Neuronal stem cell (in vitro differentiated cells): Measurements from ENCODE around the gene PPP1R11.

Source experiments
- DNase-seq: peaks from one replicate; pipeline ENCODE4 v3.0.0-alpha.2; 2013; ENCODE audit warnings: low spot score
- H2AFZ ChIP-seq: one replicate; pipeline ENCODE4 v1.6.1; 2013; ENCODE audit warnings: mild to moderate bottlenecking, low read length, inconsistent platforms
- H2AK5ac ChIP-seq: 2 replicates; pipeline ENCODE4 v1.6.1; 2013; ENCODE audit warnings: low read depth, mild to moderate bottlenecking, inconsistent platforms, low read length, moderate library complexity, mixed read lengths
- H2BK120ac ChIP-seq: 2 replicates; pipeline ENCODE4 v1.6.1; 2013; ENCODE audit warnings: low read depth, mild to moderate bottlenecking, inconsistent platforms, low read length, moderate library complexity, mixed read lengths
- H2BK12ac ChIP-seq: one replicate; pipeline ENCODE4 v1.6.1; 2013; ENCODE audit warnings: low read length, inconsistent platforms
- H2BK15ac ChIP-seq: 2 replicates; pipeline ENCODE4 v1.6.1; 2013; ENCODE audit warnings: mild to moderate bottlenecking, low read length, inconsistent platforms, mixed read lengths
- H2BK5ac ChIP-seq: one replicate; pipeline ENCODE4 v1.6.1; 2013; ENCODE audit warnings: inconsistent platforms, mild to moderate bottlenecking, low read length, moderate library complexity
- H3K14ac ChIP-seq: one replicate; pipeline ENCODE4 v1.6.1; 2013; ENCODE audit warnings: low read length, inconsistent platforms
- H3K18ac ChIP-seq: 2 replicates; pipeline ENCODE4 v1.6.1; 2013; ENCODE audit warnings: low read length, inconsistent platforms
- H3K23ac ChIP-seq: 2 replicates; pipeline ENCODE4 v1.6.1; 2013; ENCODE audit warnings: low read depth, mild to moderate bottlenecking, mixed read lengths, low read length, inconsistent platforms; ENCODE audit not compliant: poor library complexity
- H3K27ac ChIP-seq: replicated peaks from 3 replicates; pipeline ENCODE4 v1.5.1; 2013; ENCODE audit warnings: low read length, inconsistent platforms
- H3K27me3 ChIP-seq, 3 experiments: 2 replicates each; pipeline ENCODE4 v1.6.1; 2013; ENCODE audit warnings: low read length in 3 of 3, mild to moderate bottlenecking in 2 of 3, inconsistent platforms in 1 of 3, low read depth in 1 of 3, mixed read lengths in 1 of 3, moderate library complexity in 1 of 3; ENCODE audit not compliant: control insufficient read depth in 3 of 3, insufficient read depth in 3 of 3
- H3K36me3 ChIP-seq, 2 donors: replicated peaks in 1 of 2; 2 replicates each; pipeline ENCODE4 v1.6.1; 2013; ENCODE audit warnings: low read length in 2 of 2; ENCODE audit not compliant: control insufficient read depth in 2 of 2, insufficient read depth in 2 of 2
- H3K4ac ChIP-seq: 2 replicates; pipeline ENCODE4 v1.6.1; 2013; ENCODE audit warnings: inconsistent platforms, mild to moderate bottlenecking, low read length, moderate library complexity
- H3K4me1 ChIP-seq, 2 donors: 1 replicate in 1 of 2; 2 replicates in 1 of 2; pipeline ENCODE4 v1.6.1; 2013; ENCODE audit warnings: low read length in 2 of 2, low read depth in 1 of 2; ENCODE audit not compliant: control insufficient read depth in 2 of 2, insufficient read depth in 1 of 2
- H3K4me2 ChIP-seq: one replicate; pipeline ENCODE4 v1.6.1; 2013; ENCODE audit warnings: mild to moderate bottlenecking, low read length, inconsistent platforms; ENCODE audit not compliant: insufficient read depth, poor library complexity, severe bottlenecking
- H3K4me3 ChIP-seq, 2 donors: 2 replicates each; pipeline ENCODE4 v1.5.1; 2013; ENCODE audit warnings: low read length in 2 of 2, mild to moderate bottlenecking in 2 of 2, inconsistent platforms in 1 of 2, moderate library complexity in 1 of 2
- H3K79me1 ChIP-seq: one replicate; pipeline ENCODE4 v1.6.1; 2013; ENCODE audit warnings: low read depth, mild to moderate bottlenecking, inconsistent platforms, low read length, moderate library complexity
- H3K9ac ChIP-seq: one replicate; pipeline ENCODE4 v1.6.1; 2013; ENCODE audit warnings: mild to moderate bottlenecking, low read depth, low read length, inconsistent platforms; ENCODE audit not compliant: poor library complexity
- H3K9me3 ChIP-seq, 2 donors: replicated peaks in 1 of 2; 2 replicates each; pipeline versions ENCODE3 to v1.6.1; 2013; ENCODE audit warnings: low read length in 2 of 2, mild to moderate bottlenecking in 2 of 2, inconsistent platforms in 1 of 2, low read depth in 1 of 2, mixed read lengths in 1 of 2, moderate library complexity in 1 of 2; ENCODE audit not compliant: control insufficient read depth in 2 of 2, insufficient read depth in 1 of 2
- H4K8ac ChIP-seq: one replicate; pipeline ENCODE4 v1.6.1; 2013; ENCODE audit warnings: low read depth, mild to moderate bottlenecking, inconsistent platforms, low read length, moderate library complexity
- H4K91ac ChIP-seq: one replicate; pipeline ENCODE4 v1.6.1; 2013; ENCODE audit warnings: low read length, low read depth, mild to moderate bottlenecking, inconsistent platforms; ENCODE audit not compliant: poor library complexity
- WGBS, 2 donors: extraction: QIAGEN DNeasy Blood & Tissue Kit; methylation state at CpG; one replicate each; pipeline ENCODE4 v1.1.7; 2013; ENCODE audit warnings: missing lambda C conversion rate in 2 of 2, mixed read lengths in 1 of 2; ENCODE audit not compliant: insufficient read length in 2 of 2, insufficient replicate concordance in 1 of 2; ENCODE audit errors: extremely low coverage in 2 of 2; 5-methylcytosine and 5-hydroxymethylcytosine counted together

Gene PPP1R11

DNA sequence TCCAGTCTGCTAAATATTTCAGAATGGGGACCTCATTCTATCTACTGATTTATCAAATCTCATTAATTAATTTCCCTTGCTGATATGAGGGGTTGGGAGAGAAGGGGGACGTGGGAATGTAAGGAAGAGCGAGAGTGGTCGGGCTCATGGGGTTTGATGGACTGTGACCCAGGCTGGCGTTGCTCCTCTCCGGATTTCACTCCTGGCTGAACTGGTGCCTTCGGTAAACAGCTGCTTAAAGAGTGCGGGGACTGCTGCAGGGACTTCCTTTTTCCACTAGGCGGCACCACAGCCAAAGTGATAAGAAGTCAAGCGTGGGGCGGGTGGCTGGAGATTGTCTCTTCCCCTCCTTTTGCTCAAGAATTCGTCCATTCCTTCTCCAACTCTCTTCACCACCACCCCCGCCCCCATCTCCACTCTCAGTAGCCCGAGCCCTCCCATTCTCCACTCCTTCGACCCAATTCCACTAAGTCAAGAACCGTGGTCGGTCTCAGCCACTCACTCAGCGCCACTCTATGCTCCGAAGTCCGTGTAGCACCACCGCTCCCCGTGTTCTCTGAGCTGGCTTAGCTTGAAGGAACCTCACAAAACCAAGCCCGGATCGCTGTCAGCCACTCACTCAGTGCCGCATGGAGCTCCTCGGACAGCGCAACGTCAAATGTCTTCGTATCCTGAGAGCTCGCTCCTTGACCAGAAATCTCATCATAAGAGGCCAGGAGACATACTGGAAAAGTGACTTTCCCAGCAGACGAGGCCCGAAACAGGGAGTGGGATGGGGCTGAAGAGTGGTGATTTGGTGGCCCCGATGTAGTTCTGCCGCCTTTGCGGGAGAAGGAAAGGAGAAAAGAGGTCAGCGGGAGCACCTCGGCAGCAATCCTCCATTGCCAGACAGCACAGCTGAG lies 36.2 kb downstream of the PPP1R11 start:
- Histone ChIP-seq H4K8ac (no peak overlapping the region), H3K27me3 (peaks cover 17 to 75% (median 53%) of the 10 kb centered on the region in 3 experiments), H3K23ac (peak overlapping the region; percentile 13), H2AK5ac (no peak overlapping the region), H2BK15ac (no peak overlapping the region), H2BK5ac (no peak overlapping the region), H2BK120ac (no peak overlapping the region), H3K9me3 (peaks cover 0 to 3% of the 10 kb centered on the region in 2 donors), H3K18ac (peak overlapping the region; percentile 1), H3K4me3 (peak overlapping the region; percentile 26 to 61), H2BK12ac (no peak overlapping the region), H3K9ac (no peak overlapping the region), H3K4me2 (peak overlapping the region; percentile 45), H3K14ac (no peak overlapping the region), H2AFZ (peak overlapping the region; percentile 82), H4K91ac (no peak overlapping the region), H3K36me3 (no peaks in the 10 kb centered on the region), H3K27ac (no peak overlapping the region), H3K79me1 (no peaks in the 10 kb centered on the region), H3K4ac (no peak overlapping the region), H3K4me1 (peaks cover 4 to 6% of the 10 kb centered on the region in 2 donors)
- no CpG with 5 or more reads among the region's 36 CpGs for WGBS, 2 donors
- peak; percentile 87 for DNase-seq

DNA sequence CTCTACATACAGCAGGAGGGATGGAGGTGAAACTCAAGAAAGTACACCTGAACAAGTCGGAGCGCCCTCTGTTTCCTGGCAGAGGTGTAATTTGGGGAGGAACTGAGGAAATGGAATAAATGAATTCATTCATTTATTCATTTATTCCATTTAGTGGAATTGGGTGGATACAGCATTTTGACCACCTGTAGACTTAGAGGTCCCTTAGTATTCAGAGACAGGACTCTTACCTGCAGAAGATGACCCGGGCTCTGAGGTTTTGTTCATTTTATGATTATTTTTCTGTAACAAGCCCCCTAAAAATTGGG lies 36.8 kb downstream of the PPP1R11 start:
- no peak overlapping the region for H3K9ac ChIP-seq
- H4K8ac ChIP-seq = no peak overlapping the region
- no peak overlapping the region for H3K4ac ChIP-seq
- no peak overlapping the region for H3K27ac ChIP-seq
- no peak overlapping the region for H3K14ac ChIP-seq
- no CpG with 5 or more reads among the region's 3 CpGs for WGBS, 2 donors
- no peak for DNase-seq
- H3K18ac ChIP-seq = no peak overlapping the region
- H2AK5ac ChIP-seq = no peak overlapping the region
- H3K4me2 ChIP-seq = peak overlapping the region; percentile 45
- H2BK120ac ChIP-seq = no peak overlapping the region
- peak overlapping the region; percentile 82 for H2AFZ ChIP-seq
- H2BK5ac ChIP-seq = no peak overlapping the region
- no peak overlapping the region for H2BK12ac ChIP-seq
- H3K27me3 ChIP-seq = peaks cover 17 to 73% (median 47%) of the 10 kb centered on the region in 3 experiments
- no peak overlapping the region for H3K4me3 ChIP-seq
- no peak overlapping the region for H4K91ac ChIP-seq
- H3K4me1 ChIP-seq = peaks cover 4 to 6% of the 10 kb centered on the region in 2 donors
- H3K79me1 ChIP-seq = no peaks in the 10 kb centered on the region
- H3K23ac ChIP-seq = no peak overlapping the region
- H3K9me3 ChIP-seq = peaks cover 0 to 3% of the 10 kb centered on the region in 2 donors
- no peaks in the 10 kb centered on the region for H3K36me3 ChIP-seq
- H2BK15ac ChIP-seq = no peak overlapping the region

DNA sequence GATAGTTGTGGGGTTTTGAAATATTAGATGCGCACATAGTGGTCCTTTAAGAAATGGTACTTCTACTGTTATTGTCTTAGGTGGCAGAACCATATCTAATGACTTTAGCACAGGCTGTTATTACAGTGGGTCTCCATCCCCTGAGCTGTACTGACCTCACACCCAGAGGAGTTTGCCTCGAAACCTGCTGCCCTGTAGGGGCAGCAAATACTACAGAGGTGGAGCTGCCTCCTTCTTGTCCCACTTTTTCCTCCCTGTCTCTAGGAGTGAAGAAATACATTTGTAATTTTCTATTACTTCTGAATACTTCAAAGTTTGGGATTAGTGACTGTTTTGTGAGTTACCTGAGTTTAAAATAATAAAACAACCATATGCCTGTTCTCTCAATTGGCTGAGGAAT lies 37.7 kb downstream of the PPP1R11 start:
- no peak for DNase-seq
- H3K27me3 ChIP-seq = peaks cover 14 to 70% (median 42%) of the 10 kb centered on the region in 3 experiments
- H3K4me2 ChIP-seq = no peak overlapping the region
- no peaks in the 10 kb centered on the region for H3K9me3 ChIP-seq
- no CpG with 5 or more reads among the region's 2 CpGs for WGBS, 2 donors
- no peak overlapping the region for H2AFZ ChIP-seq
- H3K27ac ChIP-seq = no peak overlapping the region
- H4K91ac ChIP-seq = no peak overlapping the region
- H3K9ac ChIP-seq = no peak overlapping the region
- H3K14ac ChIP-seq = no peak overlapping the region
- no peak overlapping the region for H2BK15ac ChIP-seq
- H3K79me1 ChIP-seq = no peaks in the 10 kb centered on the region
- H3K4me3 ChIP-seq = no peak overlapping the region
- H3K18ac ChIP-seq = no peak overlapping the region
- no peak overlapping the region for H3K4ac ChIP-seq
- H3K23ac ChIP-seq = no peak overlapping the region
- H2BK5ac ChIP-seq = no peak overlapping the region
- H4K8ac ChIP-seq = no peak overlapping the region
- peaks cover 4 to 6% of the 10 kb centered on the region in 2 donors for H3K4me1 ChIP-seq
- no peak overlapping the region for H2AK5ac ChIP-seq
- H2BK120ac ChIP-seq = no peak overlapping the region
- H2BK12ac ChIP-seq = no peak overlapping the region
- H3K36me3 ChIP-seq = no peaks in the 10 kb centered on the region

DNA sequence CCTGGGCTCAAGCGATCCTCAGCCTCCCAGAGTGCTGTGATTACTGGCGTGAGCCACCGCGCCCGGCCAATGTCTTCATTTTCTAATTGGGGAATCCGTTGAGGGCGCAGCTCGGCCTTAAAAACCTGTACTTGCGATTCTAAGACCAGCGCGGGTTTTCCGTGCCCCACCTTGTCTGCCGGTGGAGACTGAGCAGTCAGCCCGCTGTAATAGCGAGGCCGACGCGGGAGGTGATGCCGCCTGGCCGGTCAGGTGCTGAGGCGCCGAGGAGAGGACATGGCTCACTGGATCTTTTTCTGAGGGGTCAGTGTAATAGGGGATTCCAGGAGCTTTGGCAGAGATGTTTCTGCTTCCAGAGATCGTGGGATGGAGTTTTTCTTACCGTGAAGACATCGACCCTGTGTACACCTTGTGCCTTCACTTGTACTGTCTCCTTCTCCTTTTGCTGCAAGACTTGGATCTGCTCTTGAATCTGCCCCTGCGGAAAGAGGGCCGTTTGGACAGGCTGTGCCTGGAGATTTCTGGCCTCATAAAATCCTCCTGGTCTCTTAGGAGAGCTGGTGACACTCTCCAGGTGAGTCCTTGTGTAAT lies 44.4 kb downstream of the PPP1R11 start:
- Histone ChIP-seq H2BK120ac (no peak overlapping the region), H2AK5ac (no peak overlapping the region), H3K4me3 (no peak overlapping the region), H3K27me3 (peaks cover 0 to 52% (median 19%) of the 10 kb centered on the region in 3 experiments), H3K36me3 (no peaks in the 10 kb centered on the region), H3K4me1 (no peaks in the 10 kb centered on the region), H3K18ac (no peak overlapping the region), H2AFZ (no peak overlapping the region), H2BK5ac (no peak overlapping the region), H4K91ac (no peak overlapping the region), H3K27ac (no peak overlapping the region), H3K23ac (no peak overlapping the region), H3K9ac (no peak overlapping the region), H3K4me2 (no peak overlapping the region), H2BK12ac (no peak overlapping the region), H2BK15ac (no peak overlapping the region), H3K79me1 (no peaks in the 10 kb centered on the region), H3K9me3 (no peaks in the 10 kb centered on the region), H3K14ac (no peak overlapping the region), H4K8ac (no peak overlapping the region), H3K4ac (no peak overlapping the region)
- no peak for DNase-seq
- no CpG with 5 or more reads among the region's 27 CpGs for WGBS, 2 donors
